GM12875 (cell line): ENCODE measurements around the gene CDH8.

Experiments
- H3K4me3 ChIP-seq: one replicate; pipeline ENCODE4 v1.5.1; 2011; ENCODE audit warnings: low read depth, low read length, control low read depth
- CTCF ChIP-seq: IDR thresholded peaks from 2 replicates; pipeline ENCODE4 v1.5.1; 2011; ENCODE audit warnings: low read depth, mild to moderate bottlenecking, control low read depth, inconsistent platforms, low read length, moderate library complexity, borderline replicate concordance; ENCODE audit not compliant: insufficient read depth

CDH8 gene

GRCh38 chr16:61968242-61969076 is 67.8 kb downstream of the CDH8 start:
- H3K4me3 ChIP-seq: no peak overlapping the region
- no peak for TF ChIP-seq CTCF

GRCh38 chr16:61957075-61957855 is 79.0 kb downstream of the CDH8 start:
- H3K4me3 ChIP-seq: no peak overlapping the region
- TF ChIP-seq CTCF: no peak

DNA sequence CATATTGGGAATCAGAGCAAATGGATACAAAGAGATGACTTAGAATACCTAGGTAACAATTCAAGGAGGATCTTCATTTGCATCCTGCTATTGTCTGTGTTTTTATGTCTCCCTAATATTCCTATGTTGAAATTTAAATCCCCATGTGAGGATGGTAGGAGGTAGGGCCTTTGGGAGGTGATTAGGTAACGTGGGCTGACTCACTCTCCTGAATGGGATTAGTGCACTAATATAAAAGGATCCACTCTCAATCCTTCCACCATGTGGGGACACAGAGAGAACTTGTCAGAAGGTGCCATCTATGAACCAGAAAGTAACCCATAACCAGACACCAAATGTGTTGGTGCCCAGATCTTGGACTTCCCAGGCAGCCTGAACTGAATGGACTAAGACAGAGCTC is 83.4 kb downstream of the CDH8 start:
- no peak overlapping the region for H3K4me3 ChIP-seq
- no peak for TF ChIP-seq CTCF

GRCh38 chr16:61948414-61948813 is 87.8 kb downstream of the CDH8 start:
- no peak overlapping the region for H3K4me3 ChIP-seq
- TF ChIP-seq CTCF: no peak

GRCh38 chr16:61946019-61946418 is 90.2 kb downstream of the CDH8 start:
- H3K4me3 ChIP-seq: no peak overlapping the region
- no peak for TF ChIP-seq CTCF

DNA sequence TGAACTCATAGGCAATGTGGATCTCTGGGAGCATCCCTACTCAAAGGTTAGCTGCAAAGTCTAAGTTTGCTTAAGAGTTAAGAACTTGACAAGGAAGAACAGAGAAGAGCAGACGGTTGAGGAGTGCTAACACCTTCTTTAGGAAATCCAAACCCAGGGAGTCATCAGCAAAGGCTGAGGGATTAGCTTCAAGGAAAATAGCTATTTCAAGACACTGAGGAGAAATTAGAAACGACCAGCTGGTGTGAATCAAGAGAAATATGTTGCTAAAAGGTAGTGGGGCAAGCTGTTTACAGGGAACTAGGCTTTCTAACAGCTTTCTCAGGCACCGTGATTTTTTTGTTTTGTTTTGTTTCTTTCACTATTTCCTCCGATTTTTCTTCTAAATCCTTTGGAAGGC is 90.7 kb downstream of the CDH8 start:
- no peak overlapping the region for H3K4me3 ChIP-seq
- no peak for TF ChIP-seq CTCF

GRCh38 chr16:61944004-61944403 is 92.2 kb downstream of the CDH8 start:
- no peak for TF ChIP-seq CTCF
- no peak overlapping the region for H3K4me3 ChIP-seq
